Peyer's patch (tissue), 4 donors: Measurements from ENCODE around the gene TMEM88.

Source experiments
- POLR2A ChIP-seq, 2 donors: fragments of 450-650 bp; IDR thresholded peaks; one replicate each; pipeline ENCODE4 v1.5.1; 2017; ENCODE audit warnings: antibody characterized with exemption in 2 of 2, mild to moderate bottlenecking in 2 of 2, moderate library complexity in 2 of 2
- TF ChIP-seq, protein P1 (sequence below), 6 experiments: fragments of 450-650 bp in 4 of 6; fragments of 200-600 bp in 2 of 6; sonication (generic) in 1 of 6; IDR thresholded peaks; one replicate each; pipeline ENCODE4 v1.5.1; 2017 to 2019; ENCODE audit warnings: antibody characterized with exemption in 6 of 6, mild to moderate bottlenecking in 3 of 6, moderate library complexity in 1 of 6

- TF ChIP-seq, protein P1, sequence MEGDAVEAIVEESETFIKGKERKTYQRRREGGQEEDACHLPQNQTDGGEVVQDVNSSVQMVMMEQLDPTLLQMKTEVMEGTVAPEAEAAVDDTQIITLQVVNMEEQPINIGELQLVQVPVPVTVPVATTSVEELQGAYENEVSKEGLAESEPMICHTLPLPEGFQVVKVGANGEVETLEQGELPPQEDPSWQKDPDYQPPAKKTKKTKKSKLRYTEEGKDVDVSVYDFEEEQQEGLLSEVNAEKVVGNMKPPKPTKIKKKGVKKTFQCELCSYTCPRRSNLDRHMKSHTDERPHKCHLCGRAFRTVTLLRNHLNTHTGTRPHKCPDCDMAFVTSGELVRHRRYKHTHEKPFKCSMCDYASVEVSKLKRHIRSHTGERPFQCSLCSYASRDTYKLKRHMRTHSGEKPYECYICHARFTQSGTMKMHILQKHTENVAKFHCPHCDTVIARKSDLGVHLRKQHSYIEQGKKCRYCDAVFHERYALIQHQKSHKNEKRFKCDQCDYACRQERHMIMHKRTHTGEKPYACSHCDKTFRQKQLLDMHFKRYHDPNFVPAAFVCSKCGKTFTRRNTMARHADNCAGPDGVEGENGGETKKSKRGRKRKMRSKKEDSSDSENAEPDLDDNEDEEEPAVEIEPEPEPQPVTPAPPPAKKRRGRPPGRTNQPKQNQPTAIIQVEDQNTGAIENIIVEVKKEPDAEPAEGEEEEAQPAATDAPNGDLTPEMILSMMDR (IDR thresholded peaks at IDR 0.05), result no peak
- no peak for TF ChIP-seq POLR2A (IDR thresholded peaks at IDR 0.05)
Measured at GRCh38 chr17:7816926-7817642, 37.8 kb upstream of the TMEM88 start.
